DMS153 (cell line): ENCODE data around the gene TRAFD1.
"Not testable (repeated sequence)": the region's sequence is repeated elsewhere in the genome, so short reads cannot be mapped to it uniquely, and the experiment has no call there.

Experiments used
- DNase-seq: peaks from one replicate; lab custom pipeline; 2025; lab: John Stamatoyannopoulos, UW

TRAFD1 gene

GRCh38 chr12:112116232-112117060, 8.9 kb upstream of the TRAFD1 start:
- peak; percentile 53 for DNase-seq

- DNase-seq: no peak
These were observed 7.7 kb upstream of the TRAFD1 start for GRCh38 chr12:112117685-112118084.

GRCh38 chr12:112121780-112122565, 3.4 kb upstream of the TRAFD1 start:
- no peak for DNase-seq

- DNase-seq: no peak
These were observed 2.3 kb upstream of the TRAFD1 start for GRCh38 chr12:112122823-112123690.

GRCh38 chr12:112124918-112125249, 476 bp upstream of the TRAFD1 start:
- no peak for DNase-seq

GRCh38 chr12:112126000-112126438, 659 bp downstream of the TRAFD1 start:
- DNase-seq: no peak

GRCh38 chr12:112126911-112127310, 1.6 kb downstream of the TRAFD1 start:
- DNase-seq: no peak

- DNase-seq: no peak
These were observed 5.2 kb downstream of the TRAFD1 start for GRCh38 chr12:112130441-112130998.

GRCh38 chr12:112131686-112132085, 6.3 kb downstream of the TRAFD1 start:
- DNase-seq: no peak

- DNase-seq: no peak
These were observed 8.1 kb downstream of the TRAFD1 start for GRCh38 chr12:112133418-112133817.

GRCh38 chr12:112134731-112135130, 9.4 kb downstream of the TRAFD1 start:
- no peak for DNase-seq

- no peak for DNase-seq
These were observed 15.4 kb downstream of the TRAFD1 start for GRCh38 chr12:112140728-112141127.

GRCh38 chr12:112146123-112146522, 20.8 kb downstream of the TRAFD1 start:
- no peak for DNase-seq

GRCh38 chr12:112148031-112148513, 22.7 kb downstream of the TRAFD1 start:
- DNase-seq: no peak

- DNase-seq: no peak
These were observed 24.2 kb downstream of the TRAFD1 start for GRCh38 chr12:112149596-112149995.

GRCh38 chr12:112151766-112152541, 26.6 kb downstream of the TRAFD1 start:
- DNase-seq: no peak

GRCh38 chr12:112153181-112153892, 28.0 kb downstream of the TRAFD1 start:
- DNase-seq: no peak

- DNase-seq: no peak
These were observed 28.5 kb downstream of the TRAFD1 start for GRCh38 chr12:112153893-112154219.

GRCh38 chr12:112158461-112159145, 33.2 kb downstream of the TRAFD1 start:
- DNase-seq: not testable (repeated sequence)

GRCh38 chr12:112159146-112159541, 33.8 kb downstream of the TRAFD1 start:
- DNase-seq: no peak
